WTC11 (cell line): ENCODE data around the gene KCNJ16.

Source experiments
- CTCF ChIP-seq: fragments of 200-600 bp; IDR thresholded peaks from 2 replicates; pipeline ENCODE4 v1.8.0; 2022; ENCODE audit warnings: antibody characterized with exemption
- FOXJ3 ChIP-seq: sonication (generic); formaldehyde crosslinking; IDR thresholded peaks from 2 replicates; pipeline ENCODE4 v1.9.0; 2021; ENCODE audit warnings: missing genetic modification reagents, mild to moderate bottlenecking, borderline replicate concordance
- GABPB1 ChIP-seq: sonication (generic); formaldehyde crosslinking; IDR thresholded peaks from 2 replicates; pipeline ENCODE4 v1.8.1; 2023; ENCODE audit warnings: mild to moderate bottlenecking, missing genetic modification reagents
- MAX ChIP-seq: sonication (generic); formaldehyde crosslinking; IDR thresholded peaks from 2 replicates; pipeline ENCODE4 v1.8.0; 2022; ENCODE audit warnings: mild to moderate bottlenecking, missing genetic modification reagents
- NR3C1 ChIP-seq: sonication (generic); formaldehyde crosslinking; conservative IDR thresholded peaks from 2 replicates; pipeline ENCODE4 v1.8.1; 2023; ENCODE audit warnings: low read depth, mild to moderate bottlenecking, missing genetic modification reagents
- USF1 ChIP-seq: sonication (generic); formaldehyde crosslinking; IDR thresholded peaks from 2 replicates; pipeline ENCODE4 v1.8.0; 2022; ENCODE audit warnings: mild to moderate bottlenecking, missing genetic modification reagents
- ZNF121 ChIP-seq: sonication (generic); formaldehyde crosslinking; IDR thresholded peaks from 2 replicates; pipeline ENCODE4 v1.8.0; 2023; ENCODE audit warnings: missing genetic modification reagents

- TF ChIP-seq CTCF (no peak), NR3C1 (CRISPR knock-in tag) (no peak), FOXJ3 (CRISPR knock-in tag) (no peak), ZNF121 (CRISPR knock-in tag) (no peak), GABPB1 (CRISPR knock-in tag) (no peak), MAX (CRISPR knock-in tag) (no peak), USF1 (CRISPR knock-in tag) (no peak)
These were observed 106.4 kb downstream of the KCNJ16 start for GRCh38 chr17:70181376-70181775.
